AML-193 (cell line): ENCODE data around the gene DELE1.

ENCODE experiments used
- DNase-seq, 2 experiments: peaks; one replicate each; lab custom pipeline; 2025; lab: John Stamatoyannopoulos, UW

Gene DELE1, protein sequence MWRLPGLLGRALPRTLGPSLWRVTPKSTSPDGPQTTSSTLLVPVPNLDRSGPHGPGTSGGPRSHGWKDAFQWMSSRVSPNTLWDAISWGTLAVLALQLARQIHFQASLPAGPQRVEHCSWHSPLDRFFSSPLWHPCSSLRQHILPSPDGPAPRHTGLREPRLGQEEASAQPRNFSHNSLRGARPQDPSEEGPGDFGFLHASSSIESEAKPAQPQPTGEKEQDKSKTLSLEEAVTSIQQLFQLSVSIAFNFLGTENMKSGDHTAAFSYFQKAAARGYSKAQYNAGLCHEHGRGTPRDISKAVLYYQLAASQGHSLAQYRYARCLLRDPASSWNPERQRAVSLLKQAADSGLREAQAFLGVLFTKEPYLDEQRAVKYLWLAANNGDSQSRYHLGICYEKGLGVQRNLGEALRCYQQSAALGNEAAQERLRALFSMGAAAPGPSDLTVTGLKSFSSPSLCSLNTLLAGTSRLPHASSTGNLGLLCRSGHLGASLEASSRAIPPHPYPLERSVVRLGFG

DNA sequence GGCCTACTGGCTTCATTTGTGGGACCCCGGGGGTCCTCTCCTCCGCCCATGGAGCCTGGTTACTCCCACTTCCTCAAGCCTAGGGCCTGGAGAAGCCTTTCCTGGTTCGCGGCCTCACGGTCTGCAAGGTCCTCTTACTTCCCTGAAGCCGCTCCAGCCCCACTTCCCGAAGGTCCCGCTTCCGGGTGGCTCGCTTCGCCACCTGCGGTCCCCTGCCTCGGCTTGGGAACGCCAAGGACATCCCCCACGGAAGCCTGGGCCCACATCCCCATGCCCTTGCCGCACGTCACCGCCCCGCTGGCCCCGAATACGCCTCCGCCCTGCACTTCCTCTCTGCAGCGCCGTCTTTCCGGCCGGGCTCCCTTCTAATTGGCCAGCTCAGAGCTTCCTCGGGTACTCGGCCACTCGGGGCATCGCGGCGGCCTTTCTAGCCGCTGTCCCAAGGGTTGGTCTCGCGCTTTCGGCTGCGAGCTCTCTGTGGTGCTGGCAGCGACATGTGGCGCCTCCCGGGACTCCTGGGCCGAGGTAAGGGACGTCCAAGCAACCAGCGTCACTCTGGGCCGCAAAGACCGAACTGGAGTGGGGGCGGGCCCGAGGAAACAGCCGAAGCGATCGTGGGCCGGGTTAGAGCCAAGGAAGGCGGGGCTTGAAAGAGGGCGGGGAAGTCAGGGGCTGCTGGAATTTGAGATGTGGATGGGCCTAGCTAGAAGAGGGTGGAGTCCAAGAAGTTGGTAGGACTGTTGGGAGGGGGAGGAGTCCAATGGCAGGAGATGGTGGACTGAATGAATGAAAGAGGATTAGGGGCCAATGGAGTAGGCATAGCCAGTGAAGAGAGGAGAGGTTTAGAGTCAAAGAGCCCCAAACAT, at the start of gene DELE1:
TSS of gene DELE1 (plus strand) at position 424 of the 866 bp plus-strand sequence. CDS start at position 495, 71 bp downstream.
- DNase-seq: peak; percentile 88 to 94

DNA sequence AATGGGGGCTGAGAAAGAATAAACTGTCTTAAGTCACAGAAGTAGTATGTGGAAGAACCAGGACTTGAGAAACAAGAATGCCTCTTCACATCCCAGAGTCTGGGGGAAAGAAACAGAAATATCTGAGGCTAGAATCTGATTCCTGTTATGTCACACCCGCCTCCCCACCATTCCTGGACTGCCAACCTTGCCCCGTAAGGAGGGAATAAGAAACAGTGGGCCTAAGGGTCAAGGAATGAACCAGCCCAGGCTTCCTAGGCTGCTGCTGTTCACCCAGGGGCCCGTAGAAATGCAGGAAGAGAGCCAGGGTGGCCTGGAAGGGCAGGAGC, 49.8 kb upstream of the DELE1 start:
- no peak for DNase-seq

DNA sequence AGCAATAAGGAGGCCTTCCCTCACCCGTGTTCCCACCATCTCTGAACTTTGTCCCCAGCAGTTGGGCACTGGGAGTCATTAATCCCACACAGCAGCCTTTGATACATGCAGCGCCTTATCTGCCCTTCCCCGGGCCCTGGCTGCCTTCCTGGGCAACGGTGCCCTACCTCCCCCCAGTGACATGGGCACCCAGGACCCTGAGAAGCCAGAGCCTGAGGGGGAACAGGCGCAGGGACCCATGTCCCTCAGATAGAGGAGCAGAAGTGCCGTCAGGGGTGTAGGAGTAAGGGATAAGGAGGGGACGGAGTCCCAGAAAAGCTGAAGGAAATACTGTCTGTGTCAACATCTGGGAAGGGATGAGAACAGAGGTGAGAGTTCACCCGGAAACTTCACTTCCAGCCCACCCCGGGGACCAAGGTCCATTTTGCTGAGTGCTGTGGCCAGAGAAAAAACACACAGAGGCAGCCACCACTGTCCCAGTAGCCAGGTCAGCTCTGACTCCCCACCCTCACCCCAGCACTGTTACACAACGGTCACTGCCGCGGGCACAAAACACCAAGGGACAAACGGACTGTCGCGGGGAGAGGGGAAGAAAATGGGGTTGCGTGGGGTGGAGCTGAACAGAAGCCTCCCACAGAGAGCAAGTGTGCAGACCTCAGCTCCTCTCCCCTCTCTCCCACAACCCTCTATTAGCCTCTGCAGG, 49.3 kb upstream of the DELE1 start:
- no peak for DNase-seq

DNA sequence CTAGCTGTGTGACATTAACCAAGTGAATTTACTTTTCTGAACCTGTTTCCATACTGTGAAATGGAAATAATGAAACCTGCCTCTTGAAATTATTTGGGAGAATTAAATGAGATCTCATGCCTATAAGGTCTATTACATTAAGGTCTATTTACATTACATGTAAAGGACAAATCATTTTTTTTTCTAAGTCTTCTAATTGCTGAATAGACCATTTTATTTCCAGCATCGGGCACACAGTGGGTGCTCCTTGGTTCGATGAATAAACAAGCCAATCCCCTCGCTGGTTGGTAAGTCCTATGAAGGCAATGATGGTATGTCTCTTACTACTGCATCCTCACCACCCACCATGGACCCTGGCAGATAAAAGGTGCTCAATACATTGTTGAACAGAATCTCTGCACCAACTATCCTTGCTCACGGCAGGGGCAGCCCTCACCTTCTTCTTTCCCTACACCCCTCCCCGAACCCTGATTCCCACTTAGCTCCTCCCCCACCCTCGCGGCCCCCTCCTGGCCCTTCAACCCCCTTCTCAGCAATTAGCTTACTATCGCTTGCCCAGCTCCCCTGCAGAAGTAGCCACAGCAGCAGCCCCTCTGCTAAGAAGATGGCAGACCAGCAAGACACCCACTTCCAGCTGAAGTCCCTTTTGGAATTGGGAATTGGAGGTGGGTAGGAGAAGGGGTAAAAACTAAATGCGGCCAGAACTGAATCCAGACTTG, 48.5 kb upstream of the DELE1 start:
- no peak for DNase-seq

DNA sequence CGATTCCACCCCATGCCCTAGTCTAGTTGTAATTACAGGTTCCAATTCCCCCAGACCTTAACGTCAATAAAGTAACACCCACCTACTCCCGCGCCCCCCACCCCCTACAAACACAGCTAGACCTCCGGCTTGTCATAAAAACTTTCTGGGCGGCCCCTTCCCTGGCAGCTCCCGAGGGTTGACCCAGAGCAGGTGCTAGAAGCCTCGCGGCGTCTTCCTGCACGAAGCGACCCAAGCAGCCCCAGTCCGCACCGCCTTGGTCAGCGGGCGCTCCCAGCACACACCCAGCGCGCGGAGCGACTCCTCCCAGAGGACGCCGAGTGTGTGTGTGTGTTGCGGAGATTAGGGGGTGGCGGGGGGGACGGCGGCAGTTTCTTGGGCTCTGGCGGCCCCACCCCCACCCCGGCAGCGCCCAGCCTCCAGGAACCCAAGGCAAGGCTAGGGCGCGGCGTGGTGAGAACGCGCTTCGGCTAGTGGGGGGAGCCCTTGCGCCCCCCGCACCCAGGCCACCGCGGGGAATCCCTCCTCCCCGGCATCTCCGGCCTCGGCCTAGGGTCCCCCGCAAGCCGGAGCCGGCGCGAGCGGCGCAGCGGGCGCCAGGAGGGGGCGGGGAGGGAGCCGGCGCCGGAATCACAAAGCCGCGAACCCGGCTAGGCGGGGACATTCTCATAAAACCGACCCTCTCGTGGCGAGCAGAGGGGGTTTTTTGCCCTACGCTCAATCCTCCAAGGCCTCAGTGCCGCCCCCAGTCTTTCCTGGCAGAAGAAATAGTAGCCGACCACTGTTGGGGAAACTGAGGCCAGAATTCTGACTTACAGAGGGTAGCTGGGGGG, 47.7 kb upstream of the DELE1 start:
- no peak for DNase-seq

DNA sequence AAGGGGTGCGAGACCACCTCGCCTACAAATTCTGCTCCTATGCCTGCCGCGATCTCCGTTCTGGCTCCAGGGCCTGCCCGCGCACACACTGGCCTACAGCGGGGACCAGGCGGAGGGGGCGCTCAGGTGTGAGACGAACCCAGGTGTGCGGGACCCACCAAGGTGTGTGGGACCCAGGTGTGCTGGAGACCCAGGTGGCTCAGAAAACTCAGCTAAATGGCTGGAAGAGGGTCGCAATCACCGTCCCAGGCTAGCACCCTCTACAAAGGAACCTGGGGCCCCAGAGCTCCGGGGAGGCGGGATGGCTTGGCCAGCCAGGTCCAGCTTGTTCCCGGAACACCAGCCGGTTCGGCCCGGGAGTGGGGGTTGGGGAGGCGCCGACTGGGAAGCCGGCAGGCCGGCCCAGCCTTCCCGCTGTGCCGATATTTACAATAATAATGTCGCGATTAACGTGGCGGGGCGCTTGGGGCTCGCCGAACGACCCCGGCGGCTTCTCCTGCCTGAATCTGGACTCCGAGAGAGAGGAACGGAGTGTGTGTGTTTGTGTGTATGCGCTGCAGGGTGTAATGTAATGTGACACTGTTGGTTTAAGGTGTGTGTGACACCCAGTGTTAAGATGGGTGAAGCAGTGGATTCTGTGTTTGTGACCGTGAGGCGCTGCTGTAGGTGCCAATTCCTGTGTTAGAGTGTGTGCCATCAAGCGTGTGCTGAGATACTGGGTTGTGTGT, 46.9 kb upstream of the DELE1 start:
- no peak for DNase-seq

DNA sequence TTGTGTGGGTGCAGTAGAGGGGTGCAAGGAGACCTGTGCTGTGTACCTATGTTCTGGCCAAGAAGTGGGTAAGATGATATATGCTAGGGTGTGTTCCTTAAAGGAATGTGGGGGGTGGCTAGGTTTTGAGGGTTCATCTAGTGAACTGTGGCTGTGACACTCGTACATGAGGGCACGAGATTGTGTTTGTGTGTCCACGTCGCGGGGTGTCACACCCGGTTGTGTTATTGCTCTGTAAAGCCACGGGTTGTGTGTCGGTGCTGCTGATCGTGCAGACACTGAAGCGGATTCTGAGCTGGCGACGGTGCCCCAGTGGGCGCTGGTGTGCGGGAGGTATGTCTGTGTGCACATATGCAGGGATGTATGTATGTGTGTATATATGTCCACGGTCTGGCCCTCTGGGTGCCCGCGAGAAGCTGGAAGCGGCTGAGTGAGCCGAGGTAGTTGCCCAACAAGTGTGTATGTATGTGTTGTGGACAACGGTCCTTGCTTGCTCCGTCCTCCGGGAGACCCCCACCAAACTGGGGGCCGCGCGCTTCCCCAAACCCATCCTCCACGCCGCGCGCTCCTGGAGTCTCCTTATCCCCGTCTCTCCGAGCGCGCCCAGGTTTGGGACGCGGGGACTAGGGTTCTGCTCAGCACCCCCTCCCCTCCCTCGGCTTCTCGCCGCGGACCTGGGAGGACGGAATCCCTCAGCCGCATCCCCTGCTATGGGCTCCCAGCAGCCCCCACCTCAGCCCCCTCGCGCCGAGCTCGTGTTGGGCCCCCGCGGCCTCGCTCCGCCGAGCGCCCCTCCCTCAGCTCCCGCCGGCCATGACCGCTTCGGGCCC, 46.1 kb upstream of the DELE1 start:
- no peak for DNase-seq

DNA sequence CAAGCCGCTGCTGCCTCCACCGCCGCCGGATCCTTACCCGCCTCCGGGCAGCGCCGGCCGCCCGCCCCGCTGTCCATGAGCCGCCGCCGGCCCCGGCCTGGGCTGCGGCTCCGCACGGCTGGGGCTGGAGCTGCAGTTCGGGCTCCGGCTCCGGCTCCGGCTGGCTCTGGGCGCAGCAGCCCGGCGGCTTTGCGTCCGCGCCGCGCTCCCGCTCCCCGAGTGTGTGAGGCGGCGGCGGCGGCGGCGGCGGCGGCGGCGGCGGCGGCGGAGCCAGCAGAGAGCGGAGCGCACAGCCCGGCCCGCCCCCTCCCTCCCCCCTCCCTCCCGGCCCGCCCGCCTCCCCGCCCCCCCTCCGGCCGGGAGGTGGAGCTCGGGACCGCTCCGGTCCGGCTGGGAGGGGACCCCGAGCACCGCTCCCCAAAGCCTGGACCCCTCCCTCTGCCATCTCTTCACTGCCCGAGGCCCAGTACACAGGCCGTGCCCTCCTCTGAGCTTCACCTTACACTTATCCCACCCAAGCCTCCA, 45.4 kb upstream of the DELE1 start, which contains the start of gene PCDH1:
TSS of gene PCDH1 (minus strand) at position 225 of the 525 bp plus-strand sequence. CDS start at position 77, 148 bp downstream.
- no peak for DNase-seq

DNA sequence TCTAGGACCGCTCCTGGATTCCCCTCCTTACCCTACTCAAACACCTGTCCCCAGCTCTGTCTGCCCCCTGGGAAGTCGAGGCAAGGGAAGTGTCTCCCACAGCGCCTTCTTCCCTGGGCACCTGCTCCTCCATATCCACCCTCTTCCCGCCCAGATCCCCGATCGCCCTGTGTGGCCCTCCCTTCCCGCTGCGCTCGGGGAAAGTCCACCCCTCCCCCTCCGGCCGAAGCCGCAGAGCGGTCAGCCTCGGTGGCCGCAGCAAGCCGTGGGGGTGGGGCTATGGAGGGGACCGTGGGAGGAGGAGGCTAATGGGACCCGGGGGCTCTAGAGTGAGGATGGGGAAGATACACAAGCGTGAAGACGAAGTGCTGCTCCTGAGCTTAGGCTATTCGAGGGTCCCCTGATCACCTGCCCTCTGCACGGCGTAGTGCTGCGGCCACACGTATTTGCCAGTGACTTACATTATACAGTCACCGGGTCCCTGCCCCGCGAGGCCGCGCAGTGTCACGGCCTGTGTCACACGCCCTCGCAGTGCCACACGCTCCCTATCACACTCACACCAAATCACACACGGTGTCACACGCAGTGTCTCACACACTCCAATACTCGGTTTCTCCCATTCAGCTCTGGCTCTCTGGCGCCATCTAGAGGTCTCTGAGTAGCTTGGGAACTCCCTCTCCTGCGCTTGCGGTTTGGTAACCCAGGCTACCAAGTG, 44.8 kb upstream of the DELE1 start:
- peak; percentile 71 to 87 for DNase-seq

DNA sequence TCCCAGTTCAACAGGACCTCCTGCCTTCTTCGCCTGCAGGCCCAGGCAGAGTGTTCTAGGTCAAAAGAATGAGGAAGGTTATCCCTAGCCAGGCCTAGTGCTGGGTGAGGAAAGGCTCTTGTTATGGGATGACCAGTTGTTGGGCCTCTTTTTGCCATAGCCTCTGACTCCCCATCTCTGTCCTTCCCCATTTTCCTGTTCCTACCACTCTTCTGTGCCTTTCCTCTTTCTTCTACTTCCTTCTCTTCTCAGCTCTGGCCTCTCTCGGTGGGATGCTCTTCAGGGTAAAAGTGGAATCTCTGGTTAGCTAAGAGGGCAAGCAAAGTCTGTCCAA, 44.3 kb upstream of the DELE1 start:
- DNase-seq: no peak

DNA sequence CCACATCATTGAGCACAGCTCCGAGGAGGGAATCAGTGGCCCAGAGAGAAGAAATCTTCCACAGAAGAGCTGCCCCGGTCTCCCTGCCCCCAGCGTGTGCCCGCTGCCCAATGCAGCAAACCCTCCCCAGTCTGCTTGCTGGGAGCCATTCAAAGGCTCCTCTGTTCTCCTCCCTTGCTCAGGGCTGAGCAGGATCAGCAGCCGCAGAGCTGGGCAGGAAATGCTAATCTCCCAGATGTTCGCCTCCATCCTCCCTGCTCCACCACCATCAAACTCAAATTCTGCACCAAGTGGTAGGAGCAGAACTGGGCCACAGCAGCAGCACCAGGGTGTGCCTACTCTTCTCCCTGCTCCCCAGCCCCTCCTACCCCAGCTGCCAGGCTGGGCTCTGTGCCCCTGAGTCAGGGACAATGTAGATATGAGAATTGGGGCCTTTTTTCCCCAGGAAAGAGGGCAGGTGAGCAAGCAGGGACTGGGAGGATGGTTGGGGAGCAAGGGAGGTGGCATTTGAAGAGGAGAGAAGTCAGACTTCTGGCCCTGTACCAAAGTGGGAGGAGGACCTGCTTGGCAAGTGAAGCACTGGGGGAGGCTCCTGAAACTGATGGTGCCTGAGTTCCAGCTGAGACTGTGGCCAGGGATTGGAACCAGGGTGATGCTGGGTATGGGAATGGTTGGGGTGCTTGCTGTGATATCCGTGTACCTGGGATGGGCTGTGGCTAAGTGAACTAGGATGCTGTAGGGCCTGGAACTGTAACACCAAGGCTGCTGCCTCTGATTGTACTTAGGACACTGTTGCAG, 43.5 kb upstream of the DELE1 start:
- no peak for DNase-seq

DNA sequence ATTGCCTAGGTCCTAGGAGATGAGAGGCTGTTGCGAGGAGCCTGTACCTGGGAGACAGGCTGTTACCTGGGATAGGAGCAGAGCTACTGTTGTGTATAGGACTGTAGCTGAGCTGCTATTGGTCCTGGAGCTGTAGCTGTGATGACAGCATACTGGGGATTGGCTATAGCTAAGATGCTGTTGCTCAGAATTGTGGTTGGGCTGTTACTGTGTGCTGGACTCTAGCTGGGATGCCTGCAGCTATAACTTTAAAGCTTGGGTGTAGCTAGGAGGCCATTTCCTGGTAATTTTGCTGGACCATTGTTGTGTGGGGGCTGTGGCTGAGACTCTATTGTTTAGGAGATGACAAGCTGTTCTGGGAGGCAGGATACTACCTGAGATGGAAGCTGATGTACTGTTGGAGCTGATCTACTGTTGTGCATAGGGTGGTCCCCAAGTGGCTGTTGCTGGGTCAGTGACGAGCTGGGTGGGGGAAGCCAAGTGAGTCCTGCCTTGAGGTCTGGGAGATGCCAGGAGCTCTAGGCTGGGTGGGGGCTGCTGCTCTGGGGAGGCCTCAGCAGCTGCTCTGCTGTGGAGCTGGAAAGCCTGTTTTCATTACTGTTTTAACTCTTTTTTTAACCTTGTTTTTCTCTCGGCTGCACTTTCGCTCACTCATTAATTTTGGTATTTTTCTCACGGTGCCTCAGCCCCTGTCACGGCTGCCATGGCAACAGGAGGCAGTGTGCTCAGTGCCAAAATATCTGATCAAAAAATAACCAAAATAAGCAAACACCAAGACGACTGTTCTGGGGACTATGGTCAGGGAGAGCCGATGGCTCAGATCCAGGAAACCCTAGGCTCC, 42.5 kb upstream of the DELE1 start:
- DNase-seq: no peak

DNA sequence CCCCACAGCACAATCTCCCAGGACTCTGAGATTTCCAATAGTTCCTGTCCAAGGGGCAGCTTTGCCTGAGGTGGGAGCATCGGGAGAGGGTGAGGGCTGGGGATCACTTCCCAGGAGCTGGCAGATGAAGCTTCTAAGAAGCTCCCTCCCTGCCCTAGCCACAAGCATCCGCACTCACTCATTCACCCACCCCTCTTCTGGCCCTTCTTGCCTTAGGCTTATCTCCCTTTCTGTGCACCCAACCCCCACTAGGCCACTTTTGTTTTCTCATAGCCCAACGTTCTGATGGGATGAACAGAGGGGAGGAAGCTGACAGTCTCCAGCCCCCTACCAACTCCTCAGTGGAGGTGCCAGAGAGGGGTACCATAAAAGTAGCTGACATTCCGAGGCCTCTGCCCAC, 41.8 kb upstream of the DELE1 start:
- DNase-seq: no peak

DNA sequence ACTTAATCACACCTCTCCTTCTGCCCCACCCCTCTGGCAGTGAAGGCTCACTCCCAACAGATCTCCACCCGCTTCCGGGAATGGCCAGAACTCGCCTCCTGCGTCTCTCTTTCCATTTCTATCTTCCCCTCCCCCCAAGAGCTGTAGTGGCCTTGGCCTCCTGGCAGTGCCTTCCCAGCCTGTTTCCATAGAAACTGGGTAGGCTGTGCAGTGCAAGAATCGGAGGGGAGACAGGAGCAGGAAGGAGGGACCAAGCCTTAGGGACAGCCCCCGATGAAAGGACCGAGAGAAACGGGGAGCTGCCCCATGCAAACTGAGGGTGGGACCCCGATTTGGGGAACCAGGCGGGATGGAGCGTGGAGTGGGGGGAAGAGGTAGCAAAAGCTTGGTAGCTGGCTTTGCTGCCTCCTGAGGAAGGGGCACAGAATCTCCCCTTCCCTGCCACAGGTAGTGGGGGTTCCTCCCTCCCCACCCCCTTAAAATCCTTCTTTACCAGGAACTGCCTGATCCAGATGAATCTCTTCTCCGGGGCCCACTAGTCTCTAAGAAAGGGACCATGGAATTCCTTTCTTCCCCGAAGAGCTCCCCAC, 41.0 kb upstream of the DELE1 start:
- DNase-seq: no peak

DNA sequence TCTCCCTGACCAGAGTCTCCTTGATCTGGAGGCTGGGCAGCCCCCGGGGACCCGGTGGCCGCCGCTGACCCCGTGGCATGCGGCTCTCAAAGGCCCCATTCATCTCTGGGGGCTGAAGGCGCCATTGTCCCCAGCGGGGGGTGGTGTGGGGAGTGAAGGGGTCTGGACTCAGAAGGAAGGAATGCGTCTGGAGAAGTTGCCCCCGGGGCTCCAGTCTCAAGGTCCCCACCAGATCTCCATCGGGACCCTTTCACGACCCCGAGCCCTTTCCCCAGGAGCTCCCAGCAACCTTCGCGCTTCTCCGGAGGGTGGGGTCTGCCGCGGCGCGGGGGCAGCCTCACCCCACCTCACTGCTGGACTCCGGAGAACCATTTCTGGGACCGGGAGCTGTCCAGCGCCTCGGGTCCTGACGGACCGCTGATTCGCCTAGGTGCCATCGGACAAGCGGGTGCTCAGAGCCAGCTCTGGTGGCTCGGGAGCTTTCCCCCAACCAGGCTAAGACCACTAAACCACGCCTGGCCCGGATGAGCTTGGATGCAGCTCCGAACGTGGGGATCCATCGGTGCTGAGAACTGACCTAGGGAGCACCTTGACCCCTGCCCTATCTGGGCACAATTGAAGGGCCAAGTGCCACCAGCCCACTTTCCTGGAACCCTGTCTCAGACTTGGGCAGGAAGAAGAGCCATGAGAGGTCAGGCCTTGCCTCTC, 40.3 kb upstream of the DELE1 start:
- no peak for DNase-seq
